AG09319 (cell line): ENCODE data around the gene DYNC1H1.
"Not testable (repeated sequence)": the region's sequence is repeated elsewhere in the genome, so short reads cannot be mapped to it uniquely, and the experiment has no call there.

Experiments
- DNase-seq: peaks from one replicate; pipeline ENCODE4 v3.0.0-alpha.2; 2010; ENCODE audit warnings: low read depth; ENCODE audit errors: extremely low read depth
- TF ChIP-seq, protein P1 (sequence below): IDR thresholded peaks from 2 replicates; pipeline ENCODE4 v1.5.1; 2011; ENCODE audit warnings: low read depth, mild to moderate bottlenecking, inconsistent platforms, low read length, moderate library complexity

DYNC1H1 gene

DNA sequence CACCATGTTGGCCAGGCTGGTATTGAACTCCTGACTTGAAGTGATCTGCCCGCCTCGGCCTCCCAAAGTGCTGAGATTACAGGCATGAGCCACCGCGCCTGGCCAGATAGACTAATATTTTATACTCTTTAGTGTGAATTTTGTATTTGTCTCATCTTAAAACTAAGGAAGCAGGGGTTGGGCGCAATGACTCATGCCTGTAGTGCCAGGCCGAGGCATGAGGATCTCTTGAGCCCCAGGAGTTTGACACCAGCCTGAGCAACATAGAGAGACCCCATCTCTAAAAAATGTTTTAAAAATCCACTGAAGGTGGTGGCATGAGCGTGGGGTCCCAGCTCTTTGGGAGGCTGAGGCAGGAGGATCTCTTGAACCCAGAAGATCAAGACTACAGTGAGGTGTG is 9.0 kb downstream of the DYNC1H1 start:
- TF ChIP-seq, protein P1, sequence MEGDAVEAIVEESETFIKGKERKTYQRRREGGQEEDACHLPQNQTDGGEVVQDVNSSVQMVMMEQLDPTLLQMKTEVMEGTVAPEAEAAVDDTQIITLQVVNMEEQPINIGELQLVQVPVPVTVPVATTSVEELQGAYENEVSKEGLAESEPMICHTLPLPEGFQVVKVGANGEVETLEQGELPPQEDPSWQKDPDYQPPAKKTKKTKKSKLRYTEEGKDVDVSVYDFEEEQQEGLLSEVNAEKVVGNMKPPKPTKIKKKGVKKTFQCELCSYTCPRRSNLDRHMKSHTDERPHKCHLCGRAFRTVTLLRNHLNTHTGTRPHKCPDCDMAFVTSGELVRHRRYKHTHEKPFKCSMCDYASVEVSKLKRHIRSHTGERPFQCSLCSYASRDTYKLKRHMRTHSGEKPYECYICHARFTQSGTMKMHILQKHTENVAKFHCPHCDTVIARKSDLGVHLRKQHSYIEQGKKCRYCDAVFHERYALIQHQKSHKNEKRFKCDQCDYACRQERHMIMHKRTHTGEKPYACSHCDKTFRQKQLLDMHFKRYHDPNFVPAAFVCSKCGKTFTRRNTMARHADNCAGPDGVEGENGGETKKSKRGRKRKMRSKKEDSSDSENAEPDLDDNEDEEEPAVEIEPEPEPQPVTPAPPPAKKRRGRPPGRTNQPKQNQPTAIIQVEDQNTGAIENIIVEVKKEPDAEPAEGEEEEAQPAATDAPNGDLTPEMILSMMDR = no peak
- no peak for DNase-seq

DNA sequence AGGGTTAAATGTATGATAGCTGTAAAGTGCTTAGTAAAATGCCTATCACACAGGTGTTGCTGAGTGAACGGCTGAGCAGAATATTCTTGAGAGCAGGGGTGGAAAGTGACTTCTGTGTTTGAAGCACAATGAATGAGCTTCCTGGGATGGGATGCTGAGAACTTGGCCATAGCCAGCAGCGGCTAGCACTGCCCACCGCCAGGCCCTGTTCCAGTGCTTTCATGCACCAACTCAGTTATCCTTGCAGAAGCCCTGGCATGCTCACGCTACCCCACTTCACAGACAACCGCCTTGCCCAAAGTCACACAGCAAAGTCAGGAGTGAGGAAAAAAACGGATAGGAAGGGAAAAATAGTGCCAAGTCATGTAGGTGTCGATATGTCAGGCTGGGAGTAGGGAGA is 10.9 kb downstream of the DYNC1H1 start:
- TF ChIP-seq, protein P1 = no peak
- DNase-seq = no peak

DNA sequence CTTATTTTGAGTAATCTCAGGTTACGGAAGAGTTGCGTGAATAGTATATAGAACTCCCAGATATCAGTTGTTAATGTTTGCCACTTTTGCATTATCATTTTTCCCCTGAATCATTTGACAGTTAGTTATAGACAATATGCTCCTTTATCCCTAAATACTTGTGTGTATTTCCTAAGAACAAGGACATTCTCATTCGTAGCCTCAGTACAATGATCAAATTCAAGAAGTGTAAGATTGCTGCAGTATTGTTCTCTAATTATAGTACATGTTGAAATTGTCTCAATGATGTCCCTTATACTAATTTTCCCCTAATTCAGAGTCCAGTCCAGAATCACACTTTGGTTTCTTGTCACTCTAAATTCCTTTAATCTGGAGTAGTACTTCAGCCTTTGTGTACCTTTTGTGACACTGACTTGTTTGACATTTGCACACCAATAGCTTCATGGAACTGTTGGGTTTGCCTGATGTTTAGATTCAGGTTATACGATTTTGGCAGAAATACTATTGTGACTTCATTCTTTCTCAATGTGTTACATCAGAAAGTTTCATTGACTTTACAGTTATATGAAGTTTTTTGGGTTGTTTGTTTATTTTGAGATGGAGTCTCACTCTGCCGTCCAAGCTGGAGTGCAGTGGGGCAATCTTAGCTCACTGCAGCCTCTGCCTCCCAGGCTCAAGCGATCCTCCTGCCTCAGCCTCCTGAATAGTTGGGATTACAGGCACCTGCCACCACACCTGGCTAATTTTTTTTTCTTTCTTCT is 13.1 kb downstream of the DYNC1H1 start:
- DNase-seq = no peak
- TF ChIP-seq, protein P1 = no peak

DNA sequence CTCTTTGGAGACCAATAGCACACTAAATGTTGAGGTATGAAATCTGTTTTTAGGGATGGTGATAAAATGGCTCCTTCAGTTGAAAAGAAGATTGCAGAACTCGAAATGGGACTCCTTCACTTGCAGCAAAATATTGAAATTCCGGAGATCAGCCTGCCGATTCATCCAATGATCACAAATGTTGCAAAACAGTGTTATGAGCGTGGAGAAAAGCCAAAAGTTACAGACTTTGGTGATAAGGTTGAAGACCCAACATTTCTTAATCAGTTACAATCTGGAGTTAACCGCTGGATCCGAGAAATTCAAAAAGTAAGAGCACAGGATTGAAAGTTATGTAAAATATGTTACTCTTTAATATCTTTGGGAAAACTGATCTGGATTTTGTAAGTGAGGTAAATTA is 15.3 kb downstream of the DYNC1H1 start:
- TF ChIP-seq, protein P1 = no peak
- no peak for DNase-seq

DNA sequence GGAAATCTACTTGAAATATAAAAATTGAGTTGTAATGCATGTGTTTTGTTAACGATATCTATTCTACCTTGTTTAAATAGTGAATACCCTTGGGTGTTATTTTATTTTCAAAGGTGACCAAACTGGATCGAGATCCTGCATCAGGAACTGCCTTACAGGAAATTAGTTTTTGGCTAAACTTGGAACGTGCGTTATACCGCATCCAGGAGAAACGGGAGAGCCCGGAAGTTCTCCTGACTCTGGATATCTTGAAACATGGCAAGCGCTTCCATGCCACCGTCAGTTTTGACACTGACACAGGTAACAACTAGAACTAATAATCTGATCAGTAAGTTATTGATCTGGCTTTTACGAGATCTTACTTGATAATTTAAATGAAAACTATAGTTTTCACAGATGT is 15.9 kb downstream of the DYNC1H1 start:
- DNase-seq = no peak
- TF ChIP-seq, protein P1 = no peak

DNA sequence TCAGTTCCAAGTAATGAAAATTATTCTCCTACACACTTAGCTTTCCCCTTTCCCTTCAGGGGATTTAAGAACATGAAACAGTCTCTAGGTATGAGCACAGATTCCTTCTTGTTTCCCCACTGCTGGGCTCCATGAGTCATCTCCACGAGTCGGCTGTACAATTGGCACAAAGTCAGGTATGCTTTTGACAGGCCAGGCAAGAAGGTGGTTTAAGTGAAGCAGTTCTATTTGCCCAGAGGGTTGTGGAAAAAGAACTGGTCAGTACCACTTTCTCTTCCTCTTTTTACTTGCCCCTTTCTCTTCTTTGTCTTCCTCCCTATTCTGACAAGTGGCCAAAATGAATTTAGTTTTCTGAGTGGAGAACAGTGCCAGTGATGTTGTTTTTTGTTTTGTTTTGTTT is 16.3 kb downstream of the DYNC1H1 start:
- TF ChIP-seq, protein P1 = no peak
- DNase-seq = peak; percentile 95

DNA sequence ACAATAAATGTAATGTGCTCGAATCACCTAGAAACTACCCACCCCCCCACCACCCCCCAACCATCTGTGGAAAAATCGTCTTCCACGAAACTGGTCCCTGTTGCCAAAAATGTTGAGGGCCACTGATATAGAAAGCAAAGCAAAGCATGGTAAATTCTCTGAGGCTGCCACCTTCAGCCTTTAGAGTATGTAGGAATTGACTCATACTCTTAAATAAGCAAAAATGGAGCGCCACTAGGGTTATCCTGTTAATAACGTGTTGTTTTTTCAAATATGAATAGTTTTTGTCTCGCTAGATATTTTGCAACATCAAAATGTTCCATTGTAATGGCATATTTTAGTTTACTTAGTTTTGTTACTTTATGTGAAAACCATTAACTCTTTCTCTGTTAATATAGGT is 18.2 kb downstream of the DYNC1H1 start:
- TF ChIP-seq, protein P1 = no peak
- no peak for DNase-seq

DNA sequence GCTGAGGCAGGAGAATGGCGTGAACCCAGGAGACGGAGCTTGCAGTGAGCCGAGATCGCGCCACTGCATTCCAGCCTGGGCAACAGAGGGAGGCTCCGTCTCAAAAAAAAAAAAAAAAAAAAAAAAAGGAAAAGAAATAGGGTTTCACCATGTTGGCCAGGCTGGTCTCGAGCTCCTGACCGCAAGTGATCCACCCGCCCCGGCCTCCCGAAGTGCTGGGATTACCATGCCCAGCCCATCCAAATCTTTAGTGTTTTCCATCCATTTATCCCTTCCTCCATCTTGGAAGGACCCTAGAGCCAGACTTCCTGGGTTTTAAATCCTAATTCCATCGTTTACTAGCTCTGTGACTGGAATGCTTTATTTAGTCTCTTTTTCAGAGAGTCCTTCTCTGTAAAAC is 20.5 kb downstream of the DYNC1H1 start:
- DNase-seq = not testable (repeated sequence)
